ENCODE data around the gene RNF187. TPM values are rescaled to one million over a fixed set of nuclear protein-coding genes. Genes with fewer than 3 reads are reported as not detected.

Gene RNF187
- total RNA-seq, 1 experiment from 2014 or later: 137 TPM

DNA sequence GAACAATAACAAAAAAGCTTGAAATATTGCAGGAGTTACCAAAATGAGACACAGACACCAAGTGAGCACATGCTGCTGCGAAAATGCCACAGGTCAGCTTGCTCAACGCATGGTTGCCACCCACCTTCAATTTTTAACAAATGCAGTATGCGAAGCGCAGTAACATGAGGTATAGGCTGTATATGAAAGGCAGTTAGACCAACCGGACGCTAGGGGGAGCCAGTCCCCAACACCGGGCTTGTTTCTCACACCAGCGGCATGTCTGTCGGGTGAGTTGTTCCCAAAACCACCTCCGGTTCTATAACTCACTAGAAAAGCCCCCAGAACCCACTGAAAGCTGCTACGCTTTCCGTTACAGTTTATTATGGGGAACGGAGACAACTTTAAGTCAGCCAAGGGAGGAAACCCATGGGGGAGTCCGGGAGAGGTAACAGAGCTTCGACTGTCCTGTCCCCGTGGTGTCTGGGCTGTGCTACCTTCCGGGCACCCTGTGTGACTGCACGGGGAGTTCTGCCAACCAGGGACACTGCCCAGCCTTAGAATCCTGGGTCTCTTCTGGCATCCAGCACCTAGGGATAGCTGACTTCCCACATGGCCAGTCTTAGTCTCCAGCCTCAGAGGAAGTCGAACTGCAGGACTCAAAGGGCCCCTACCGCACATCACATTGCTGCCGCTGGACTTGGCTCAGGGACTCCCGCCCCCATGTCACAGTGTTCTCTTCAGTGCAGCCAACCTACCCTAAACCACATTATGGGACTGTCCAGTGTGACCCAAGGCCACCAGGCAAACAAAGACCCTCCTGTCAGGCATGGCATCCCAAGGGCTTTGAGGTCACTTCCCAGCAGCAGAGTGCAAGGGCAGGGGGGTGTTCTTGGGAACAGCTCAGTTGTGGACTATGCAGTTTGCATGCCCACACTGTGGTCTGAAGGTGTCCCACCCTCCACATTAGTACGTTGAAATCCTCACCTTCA lies 14.0 kb downstream of the RNF187 start:
- no peaks in the 10 kb centered on the region for H4K20me1 ChIP-seq (ENCODE audit: insufficient read depth)
- CTCF ChIA-PET: interaction anchor here (0.6 to 0.7 kb wide), 3 partner anchors 14 to 502 kb away, joined by 3 to 4 read pairs (median 4); partner anchors contain the start of gene RNF187
- TF ChIP-seq, protein P1, sequence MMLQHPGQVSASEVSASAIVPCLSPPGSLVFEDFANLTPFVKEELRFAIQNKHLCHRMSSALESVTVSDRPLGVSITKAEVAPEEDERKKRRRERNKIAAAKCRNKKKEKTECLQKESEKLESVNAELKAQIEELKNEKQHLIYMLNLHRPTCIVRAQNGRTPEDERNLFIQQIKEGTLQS (IDR thresholded peaks at IDR 0.05): no peak
- TF ChIP-seq EZH2phosphoT487 (IDR thresholded peaks at IDR 0.05; ENCODE audit: borderline replicate concordance) (no peak), ELF1 (IDR thresholded peaks at IDR 0.05; ENCODE audit: borderline replicate concordance, low read depth) (no peak), POLR2AphosphoS5 (IDR thresholded peaks at IDR 0.05; ENCODE audit: low read depth, low read length) (peak; percentile 37), YY1 (IDR thresholded peaks at IDR 0.05; ENCODE audit: extremely low read depth, insufficient replicate concordance, low read depth, low read length) (peak; percentile 60), RAD21 (IDR thresholded peaks at IDR 0.05; ENCODE audit: low read depth) (peak; percentile 79), ZFX (IDR thresholded peaks at IDR 0.05) (no peak), SIN3A (IDR thresholded peaks at IDR 0.05; ENCODE audit: low read depth) (no peak), JUND (IDR thresholded peaks at IDR 0.05) (no peak), SRF (IDR thresholded peaks at IDR 0.05; ENCODE audit: low read depth) (no peak)
- TF ChIP-seq, protein P2, sequence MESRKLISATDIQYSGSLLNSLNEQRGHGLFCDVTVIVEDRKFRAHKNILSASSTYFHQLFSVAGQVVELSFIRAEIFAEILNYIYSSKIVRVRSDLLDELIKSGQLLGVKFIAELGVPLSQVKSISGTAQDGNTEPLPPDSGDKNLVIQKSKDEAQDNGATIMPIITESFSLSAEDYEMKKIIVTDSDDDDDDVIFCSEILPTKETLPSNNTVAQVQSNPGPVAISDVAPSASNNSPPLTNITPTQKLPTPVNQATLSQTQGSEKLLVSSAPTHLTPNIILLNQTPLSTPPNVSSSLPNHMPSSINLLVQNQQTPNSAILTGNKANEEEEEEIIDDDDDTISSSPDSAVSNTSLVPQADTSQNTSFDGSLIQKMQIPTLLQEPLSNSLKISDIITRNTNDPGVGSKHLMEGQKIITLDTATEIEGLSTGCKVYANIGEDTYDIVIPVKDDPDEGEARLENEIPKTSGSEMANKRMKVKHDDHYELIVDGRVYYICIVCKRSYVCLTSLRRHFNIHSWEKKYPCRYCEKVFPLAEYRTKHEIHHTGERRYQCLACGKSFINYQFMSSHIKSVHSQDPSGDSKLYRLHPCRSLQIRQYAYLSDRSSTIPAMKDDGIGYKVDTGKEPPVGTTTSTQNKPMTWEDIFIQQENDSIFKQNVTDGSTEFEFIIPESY (IDR thresholded peaks at IDR 0.05; ENCODE audit: extremely low read depth, insufficient replicate concordance, low read length): no peak
- TF ChIP-seq, protein P3, sequence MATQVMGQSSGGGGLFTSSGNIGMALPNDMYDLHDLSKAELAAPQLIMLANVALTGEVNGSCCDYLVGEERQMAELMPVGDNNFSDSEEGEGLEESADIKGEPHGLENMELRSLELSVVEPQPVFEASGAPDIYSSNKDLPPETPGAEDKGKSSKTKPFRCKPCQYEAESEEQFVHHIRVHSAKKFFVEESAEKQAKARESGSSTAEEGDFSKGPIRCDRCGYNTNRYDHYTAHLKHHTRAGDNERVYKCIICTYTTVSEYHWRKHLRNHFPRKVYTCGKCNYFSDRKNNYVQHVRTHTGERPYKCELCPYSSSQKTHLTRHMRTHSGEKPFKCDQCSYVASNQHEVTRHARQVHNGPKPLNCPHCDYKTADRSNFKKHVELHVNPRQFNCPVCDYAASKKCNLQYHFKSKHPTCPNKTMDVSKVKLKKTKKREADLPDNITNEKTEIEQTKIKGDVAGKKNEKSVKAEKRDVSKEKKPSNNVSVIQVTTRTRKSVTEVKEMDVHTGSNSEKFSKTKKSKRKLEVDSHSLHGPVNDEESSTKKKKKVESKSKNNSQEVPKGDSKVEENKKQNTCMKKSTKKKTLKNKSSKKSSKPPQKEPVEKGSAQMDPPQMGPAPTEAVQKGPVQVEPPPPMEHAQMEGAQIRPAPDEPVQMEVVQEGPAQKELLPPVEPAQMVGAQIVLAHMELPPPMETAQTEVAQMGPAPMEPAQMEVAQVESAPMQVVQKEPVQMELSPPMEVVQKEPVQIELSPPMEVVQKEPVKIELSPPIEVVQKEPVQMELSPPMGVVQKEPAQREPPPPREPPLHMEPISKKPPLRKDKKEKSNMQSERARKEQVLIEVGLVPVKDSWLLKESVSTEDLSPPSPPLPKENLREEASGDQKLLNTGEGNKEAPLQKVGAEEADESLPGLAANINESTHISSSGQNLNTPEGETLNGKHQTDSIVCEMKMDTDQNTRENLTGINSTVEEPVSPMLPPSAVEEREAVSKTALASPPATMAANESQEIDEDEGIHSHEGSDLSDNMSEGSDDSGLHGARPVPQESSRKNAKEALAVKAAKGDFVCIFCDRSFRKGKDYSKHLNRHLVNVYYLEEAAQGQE (IDR thresholded peaks at IDR 0.05; ENCODE audit: low read depth): no peak
- TF ChIP-seq, protein P4, sequence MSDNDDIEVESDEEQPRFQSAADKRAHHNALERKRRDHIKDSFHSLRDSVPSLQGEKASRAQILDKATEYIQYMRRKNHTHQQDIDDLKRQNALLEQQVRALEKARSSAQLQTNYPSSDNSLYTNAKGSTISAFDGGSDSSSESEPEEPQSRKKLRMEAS (IDR thresholded peaks at IDR 0.05): peak; percentile 58
- TF ChIP-seq, protein P5, sequence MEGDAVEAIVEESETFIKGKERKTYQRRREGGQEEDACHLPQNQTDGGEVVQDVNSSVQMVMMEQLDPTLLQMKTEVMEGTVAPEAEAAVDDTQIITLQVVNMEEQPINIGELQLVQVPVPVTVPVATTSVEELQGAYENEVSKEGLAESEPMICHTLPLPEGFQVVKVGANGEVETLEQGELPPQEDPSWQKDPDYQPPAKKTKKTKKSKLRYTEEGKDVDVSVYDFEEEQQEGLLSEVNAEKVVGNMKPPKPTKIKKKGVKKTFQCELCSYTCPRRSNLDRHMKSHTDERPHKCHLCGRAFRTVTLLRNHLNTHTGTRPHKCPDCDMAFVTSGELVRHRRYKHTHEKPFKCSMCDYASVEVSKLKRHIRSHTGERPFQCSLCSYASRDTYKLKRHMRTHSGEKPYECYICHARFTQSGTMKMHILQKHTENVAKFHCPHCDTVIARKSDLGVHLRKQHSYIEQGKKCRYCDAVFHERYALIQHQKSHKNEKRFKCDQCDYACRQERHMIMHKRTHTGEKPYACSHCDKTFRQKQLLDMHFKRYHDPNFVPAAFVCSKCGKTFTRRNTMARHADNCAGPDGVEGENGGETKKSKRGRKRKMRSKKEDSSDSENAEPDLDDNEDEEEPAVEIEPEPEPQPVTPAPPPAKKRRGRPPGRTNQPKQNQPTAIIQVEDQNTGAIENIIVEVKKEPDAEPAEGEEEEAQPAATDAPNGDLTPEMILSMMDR (IDR thresholded peaks at IDR 0.05 in 2 of 3, conservative IDR thresholded peaks at IDR 0.05 in 1 of 3; ENCODE audit: borderline replicate concordance in 1 of 3, insufficient read depth in 1 of 3, low read depth in 2 of 3, low read length in 2 of 3): peak; percentile 64 to 96 (median 88)
- POLR2A ChIA-PET: interaction anchor here (1.5 kb wide), 1 partner anchor 15 kb away, joined by 3 read pairs; no protein-coding TSS in a partner anchor
- DNase-seq (ENCODE audit: low read depth, low spot score): peak; percentile 60
- no peaks in the 10 kb centered on the region for H3K36me3 ChIP-seq (ENCODE audit: control insufficient read depth in 1 of 2, insufficient read depth in 2 of 2, low read length in 2 of 2)
- no peaks in the 10 kb centered on the region for H3K9me3 ChIP-seq (ENCODE audit: control insufficient read depth in 1 of 2, insufficient read depth in 1 of 2, low read depth in 1 of 2, low read length in 2 of 2)
- peaks cover 3 to 11% of the 10 kb centered on the region in 2 experiments; a peak in 2 of 4 replicates for H3K4me1 ChIP-seq (ENCODE audit: control insufficient read depth in 1 of 2, insufficient read depth in 2 of 2, low read length in 2 of 2)
- no TSS peak for BruUV-seq (replicated peaks)
- H3K27me3 ChIP-seq (ENCODE audit: insufficient read depth, low read length): no peaks in the 10 kb centered on the region
- H3K27ac ChIP-seq (ENCODE audit: low read depth, low read length): no peak overlapping the region
- H3K4me3 ChIP-seq (replicated peaks in 1 of 2; ENCODE audit: low read depth in 1 of 2, low read length in 2 of 2): 0 out of 4 replicates have a peak overlapping the region, but pooled peaks of 1 of the 2 experiments have one; percentile 3
- ATAC-seq: peak; percentile 97
- peak overlapping the region; percentile 33 for H3K4me2 ChIP-seq (ENCODE audit: low read length)
- no peaks in the 10 kb centered on the region for H3K79me2 ChIP-seq (ENCODE audit: insufficient read depth, low read length)
- no peak overlapping the region for H2AFZ ChIP-seq (ENCODE audit: low read depth, low read length, poor library complexity, severe bottlenecking)
- RAD21 ChIA-PET (ENCODE audit: low non-redundant PET in 1 of 2, low total read pairs in 2 of 2, uncharacterized antibody in 2 of 2, unreplicated experiment in 2 of 2): no interaction called here
- no peaks in the 10 kb centered on the region for H3K9me2 ChIP-seq (ENCODE audit: insufficient read depth)
- intact Hi-C loops (cut with micrococcal nuclease): no loop called here
- H3K9ac ChIP-seq (ENCODE audit: low read length): no peak overlapping the region

All from HCT116 (cell line).